Coronary artery (tissue), 2 donors: Measurements from ENCODE around the gene UNG.
"Not testable (repeated sequence)": the region's sequence is repeated elsewhere in the genome, so short reads cannot be mapped to it uniquely, and the experiment has no call there.

ENCODE experiments used
- DNase-seq: peaks from one replicate; pipeline ENCODE4 v3.0.0-alpha.2; 2017; ENCODE audit warnings: low spot score
- H3K27ac ChIP-seq, 2 donors: fragments of 200-600 bp; sonication (generic); one replicate each; pipeline ENCODE4 v1.5.1; 2016 to 2019
- H3K4me3 ChIP-seq: fragments of 200-600 bp; sonication (generic); 2 replicates; pipeline ENCODE4 v1.5.1; 2016; ENCODE audit warnings: mild to moderate bottlenecking, moderate library complexity
- TF ChIP-seq, protein P1 (sequence below): fragments of 200-600 bp; sonication (generic); IDR thresholded peaks from one replicate; pipeline ENCODE4 v1.5.1; 2019; ENCODE audit warnings: antibody characterized with exemption

Gene UNG

DNA sequence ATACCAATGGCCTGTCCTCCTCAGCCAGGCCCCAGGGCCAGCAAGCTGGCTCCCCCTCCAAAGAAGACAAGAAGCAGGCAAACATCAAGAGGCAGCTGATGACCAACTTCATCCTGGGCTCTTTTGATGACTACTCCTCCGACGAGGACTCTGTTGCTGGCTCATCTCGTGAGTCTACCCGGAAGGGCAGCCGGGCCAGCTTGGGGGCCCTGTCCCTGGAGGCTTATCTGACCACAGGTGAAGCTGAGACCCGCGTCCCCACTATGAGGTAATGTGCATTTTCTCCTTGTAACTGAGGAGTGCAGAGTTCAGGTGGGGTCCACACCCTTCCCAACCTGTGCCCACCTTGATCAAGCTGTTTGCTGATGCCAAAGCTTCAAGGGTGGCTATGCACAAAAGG lies 42.4 kb downstream of the UNG start:
- TF ChIP-seq, protein P1, sequence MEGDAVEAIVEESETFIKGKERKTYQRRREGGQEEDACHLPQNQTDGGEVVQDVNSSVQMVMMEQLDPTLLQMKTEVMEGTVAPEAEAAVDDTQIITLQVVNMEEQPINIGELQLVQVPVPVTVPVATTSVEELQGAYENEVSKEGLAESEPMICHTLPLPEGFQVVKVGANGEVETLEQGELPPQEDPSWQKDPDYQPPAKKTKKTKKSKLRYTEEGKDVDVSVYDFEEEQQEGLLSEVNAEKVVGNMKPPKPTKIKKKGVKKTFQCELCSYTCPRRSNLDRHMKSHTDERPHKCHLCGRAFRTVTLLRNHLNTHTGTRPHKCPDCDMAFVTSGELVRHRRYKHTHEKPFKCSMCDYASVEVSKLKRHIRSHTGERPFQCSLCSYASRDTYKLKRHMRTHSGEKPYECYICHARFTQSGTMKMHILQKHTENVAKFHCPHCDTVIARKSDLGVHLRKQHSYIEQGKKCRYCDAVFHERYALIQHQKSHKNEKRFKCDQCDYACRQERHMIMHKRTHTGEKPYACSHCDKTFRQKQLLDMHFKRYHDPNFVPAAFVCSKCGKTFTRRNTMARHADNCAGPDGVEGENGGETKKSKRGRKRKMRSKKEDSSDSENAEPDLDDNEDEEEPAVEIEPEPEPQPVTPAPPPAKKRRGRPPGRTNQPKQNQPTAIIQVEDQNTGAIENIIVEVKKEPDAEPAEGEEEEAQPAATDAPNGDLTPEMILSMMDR = no peak
- Histone ChIP-seq H3K27ac (peak overlapping the region in 1 of 2 donors; percentile 0), H3K4me3 (no peak overlapping the region)
- no peak for DNase-seq

DNA sequence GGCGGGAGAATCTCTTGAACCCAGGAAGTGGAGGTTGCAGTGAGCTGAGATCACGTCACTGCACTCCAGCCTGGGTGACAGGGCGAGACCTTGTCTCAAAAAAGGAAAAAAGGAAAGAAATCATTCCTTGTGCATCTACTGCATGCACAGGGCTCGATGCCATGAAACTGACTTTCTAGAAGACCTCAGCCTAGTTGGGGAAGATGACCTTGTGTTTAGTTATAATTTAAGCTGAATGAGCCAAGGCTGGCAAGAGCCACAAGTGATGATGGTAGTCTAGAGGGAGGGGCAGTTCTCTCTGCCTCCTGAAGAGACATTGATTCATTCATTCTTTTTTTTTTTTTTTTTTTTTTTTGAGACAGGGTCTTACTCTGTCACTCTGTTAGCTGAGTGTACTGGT lies 43.2 kb downstream of the UNG start:
- no peak overlapping the region for H3K4me3 ChIP-seq
- TF ChIP-seq, protein P1 = no peak
- DNase-seq = no peak
- H3K27ac ChIP-seq = no peak overlapping the region

DNA sequence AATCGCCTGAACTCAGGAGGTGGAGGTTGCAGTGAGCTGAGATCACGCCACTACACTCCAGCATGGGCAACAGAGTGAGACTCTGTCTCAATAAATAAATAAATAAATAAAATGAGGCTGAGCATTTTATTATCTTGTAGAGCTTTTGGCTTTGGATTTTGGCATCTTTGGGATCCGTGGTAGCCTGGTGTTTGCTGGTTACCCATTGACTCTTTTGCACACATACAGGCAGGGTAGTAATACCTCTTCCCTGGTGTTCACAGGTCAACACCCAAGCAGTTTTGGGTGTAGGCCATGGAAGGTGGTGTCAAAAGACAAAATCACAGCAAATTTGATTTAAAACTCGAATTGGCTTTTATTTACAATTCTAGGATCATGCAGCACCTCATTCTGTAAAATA lies 46.8 kb downstream of the UNG start:
- TF ChIP-seq, protein P1 = no peak
- no peak overlapping the region for H3K27ac ChIP-seq
- no peak for DNase-seq
- H3K4me3 ChIP-seq = no peak overlapping the region

DNA sequence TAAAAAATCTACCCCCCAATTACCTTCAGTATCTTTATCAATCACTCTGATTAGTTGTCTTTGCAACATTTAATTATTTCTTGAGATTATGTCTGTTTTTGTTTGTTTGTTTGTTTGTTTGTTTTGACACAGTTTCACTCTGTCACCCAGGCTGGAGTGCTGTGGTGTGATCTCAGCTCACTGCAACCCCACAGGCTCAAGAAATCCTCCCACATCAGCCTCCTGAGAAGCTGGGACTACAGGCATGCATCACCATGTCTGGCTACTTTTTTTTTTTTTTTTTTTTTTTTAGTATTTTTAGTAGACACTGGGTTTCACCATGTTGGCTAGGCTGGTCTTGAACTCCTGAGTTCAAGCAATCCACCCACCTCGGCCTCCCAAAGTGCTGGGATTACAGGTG lies 49.7 kb downstream of the UNG start:
- H3K4me3 ChIP-seq, DNase-seq, H3K27ac ChIP-seq: not testable (repeated sequence)

DNA sequence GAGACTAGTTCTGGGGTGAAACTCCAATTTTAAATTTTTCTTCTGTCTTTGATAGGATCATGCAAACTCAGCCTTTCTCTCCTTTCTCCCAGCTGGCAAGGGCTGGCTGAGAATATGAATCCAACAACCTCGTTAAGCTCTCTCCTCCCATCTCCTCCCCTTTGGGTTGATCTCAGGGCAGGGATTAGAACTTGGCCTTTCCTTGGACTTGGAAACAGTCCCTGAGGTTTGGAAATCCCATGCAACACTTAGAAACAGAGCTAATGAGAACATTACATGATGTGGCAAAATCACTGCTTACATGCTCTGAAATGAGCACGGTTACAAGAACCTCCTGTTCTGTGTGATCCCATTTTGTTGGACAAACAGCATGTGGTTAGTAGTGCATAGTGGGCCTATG lies 50.6 kb downstream of the UNG start:
- no peak for DNase-seq
- Histone ChIP-seq H3K27ac (peak overlapping the region; percentile 32 to 82), H3K4me3 (no peak overlapping the region)
- TF ChIP-seq, protein P1 = no peak

DNA sequence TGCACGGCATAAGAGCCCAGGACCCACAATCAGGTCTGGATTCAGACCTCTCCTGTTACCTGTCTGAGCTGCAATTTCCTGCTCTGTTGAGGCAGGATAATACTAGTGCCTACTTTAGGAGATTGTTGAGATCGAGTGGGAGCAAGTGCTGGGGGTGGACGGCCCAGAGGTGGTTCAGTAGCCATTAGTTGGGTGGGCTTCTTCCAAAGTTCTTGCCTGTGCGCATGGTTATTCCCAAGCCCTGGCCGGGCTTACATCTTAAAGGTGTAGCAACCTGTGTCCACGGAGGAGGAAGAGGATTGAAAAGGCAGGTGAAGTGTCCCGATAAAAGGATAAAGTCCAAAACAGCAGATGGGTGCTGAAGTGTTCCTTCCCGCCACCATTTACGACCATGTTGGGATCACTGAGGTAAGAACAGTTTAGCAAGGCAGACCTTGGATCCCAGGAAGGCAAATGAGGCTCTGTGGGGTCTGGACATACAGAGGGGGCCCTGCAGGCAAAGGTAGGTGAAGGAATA lies 52.8 kb downstream of the UNG start:
- Histone ChIP-seq H3K4me3 (no peak overlapping the region), H3K27ac (no peak overlapping the region)
- TF ChIP-seq, protein P1 = no peak
- DNase-seq = no peak

DNA sequence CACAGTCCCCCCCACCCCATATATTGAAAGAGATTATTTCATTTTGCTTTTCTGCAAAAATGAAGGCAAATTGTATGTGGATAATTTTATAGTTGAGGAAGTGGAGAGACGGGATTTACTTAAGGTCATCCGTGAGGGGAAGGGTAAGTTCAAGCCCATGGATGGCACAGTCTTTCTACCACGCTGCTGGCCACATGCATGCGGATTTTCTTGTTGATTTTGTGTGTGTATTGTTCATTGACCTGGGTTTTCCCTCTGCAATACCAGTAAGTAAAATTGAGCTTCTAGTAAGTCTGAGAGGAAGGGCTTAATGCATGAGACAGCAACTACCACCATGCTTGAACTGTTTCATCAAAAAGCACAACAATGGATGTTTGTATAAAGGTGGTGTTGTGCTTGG lies 54.1 kb downstream of the UNG start:
- TF ChIP-seq, protein P1 = no peak
- Histone ChIP-seq H3K27ac (no peak overlapping the region), H3K4me3 (no peak overlapping the region)
- DNase-seq = no peak
